ENCODE data around the gene RCAN2. TPM values are rescaled to one million over a fixed set of nuclear protein-coding genes. Genes with fewer than 3 reads are reported as not detected.

Gene RCAN2
- total RNA-seq, 2 experiments from 2014 or later: not detected

- no TSS peak for BruUV-seq (replicated peaks)
- Histone ChIP-seq H3K27ac (ENCODE audit: low read depth, low read length, poor library complexity, severe bottlenecking) (no peak overlapping the region), H3K9me3 (ENCODE audit: low read length) (no peaks in the 10 kb centered on the region), H3K4me1 (ENCODE audit: insufficient read depth, low read length, poor library complexity, severe bottlenecking) (no peaks in the 10 kb centered on the region), H3K79me2 (ENCODE audit: insufficient read depth, low read depth, low read length) (no peaks in the 10 kb centered on the region), H3K36me3 (ENCODE audit: insufficient read depth, low read length) (no peaks in the 10 kb centered on the region), H3K4me2 (ENCODE audit: low read length) (no peak overlapping the region), H3K9me2 (ENCODE audit: insufficient read depth, low read length) (no peaks in the 10 kb centered on the region), H3K4me3 (ENCODE audit: low read depth, low read length, poor library complexity, severe bottlenecking) (no peak overlapping the region), H4K20me1 (ENCODE audit: insufficient read depth, low read length) (no peaks in the 10 kb centered on the region), H2AFZ (ENCODE audit: low read length) (no peak overlapping the region)
- ChIA-PET CTCF (ENCODE audit: unreplicated experiment) (no interaction called here), POLR2A (interaction anchor here (0.6 kb wide), 1 partner anchor 594 kb away, joined by 4 read pairs; no protein-coding TSS in a partner anchor)
- intact Hi-C loops (cut with micrococcal nuclease; ENCODE audit: unreplicated experiment): no loop called here
- TF ChIP-seq EZH2phosphoT487 (IDR thresholded peaks at IDR 0.05; ENCODE audit: borderline replicate concordance, low read depth, low read length): no peak
- TF ChIP-seq, protein P1, sequence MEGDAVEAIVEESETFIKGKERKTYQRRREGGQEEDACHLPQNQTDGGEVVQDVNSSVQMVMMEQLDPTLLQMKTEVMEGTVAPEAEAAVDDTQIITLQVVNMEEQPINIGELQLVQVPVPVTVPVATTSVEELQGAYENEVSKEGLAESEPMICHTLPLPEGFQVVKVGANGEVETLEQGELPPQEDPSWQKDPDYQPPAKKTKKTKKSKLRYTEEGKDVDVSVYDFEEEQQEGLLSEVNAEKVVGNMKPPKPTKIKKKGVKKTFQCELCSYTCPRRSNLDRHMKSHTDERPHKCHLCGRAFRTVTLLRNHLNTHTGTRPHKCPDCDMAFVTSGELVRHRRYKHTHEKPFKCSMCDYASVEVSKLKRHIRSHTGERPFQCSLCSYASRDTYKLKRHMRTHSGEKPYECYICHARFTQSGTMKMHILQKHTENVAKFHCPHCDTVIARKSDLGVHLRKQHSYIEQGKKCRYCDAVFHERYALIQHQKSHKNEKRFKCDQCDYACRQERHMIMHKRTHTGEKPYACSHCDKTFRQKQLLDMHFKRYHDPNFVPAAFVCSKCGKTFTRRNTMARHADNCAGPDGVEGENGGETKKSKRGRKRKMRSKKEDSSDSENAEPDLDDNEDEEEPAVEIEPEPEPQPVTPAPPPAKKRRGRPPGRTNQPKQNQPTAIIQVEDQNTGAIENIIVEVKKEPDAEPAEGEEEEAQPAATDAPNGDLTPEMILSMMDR (conservative IDR thresholded peaks at IDR 0.05; ENCODE audit: low read length): no peak
- DNase-seq (ENCODE audit: low spot score): no peak
Observed at GRCh38 chr6:46234156-46234556, 257.1 kb downstream of the RCAN2 start.

GRCh38 chr6:46233129-46233528 lies 258.1 kb downstream of the RCAN2 start:
- Histone ChIP-seq H4K20me1 (ENCODE audit: insufficient read depth, low read length) (no peaks in the 10 kb centered on the region), H3K36me3 (ENCODE audit: insufficient read depth, low read length) (no peaks in the 10 kb centered on the region), H3K4me2 (ENCODE audit: low read length) (no peak overlapping the region), H3K9me3 (ENCODE audit: low read length) (no peaks in the 10 kb centered on the region), H3K79me2 (ENCODE audit: insufficient read depth, low read depth, low read length) (no peaks in the 10 kb centered on the region), H3K27ac (ENCODE audit: low read depth, low read length, poor library complexity, severe bottlenecking) (no peak overlapping the region), H2AFZ (ENCODE audit: low read length) (no peak overlapping the region), H3K4me1 (ENCODE audit: insufficient read depth, low read length, poor library complexity, severe bottlenecking) (no peaks in the 10 kb centered on the region), H3K4me3 (ENCODE audit: low read depth, low read length, poor library complexity, severe bottlenecking) (no peak overlapping the region), H3K9me2 (ENCODE audit: insufficient read depth, low read length) (no peaks in the 10 kb centered on the region)
- DNase-seq (ENCODE audit: low spot score): no peak
- CTCF ChIA-PET (ENCODE audit: unreplicated experiment): no interaction called here
- no TSS peak for BruUV-seq (replicated peaks)
- TF ChIP-seq EZH2phosphoT487 (IDR thresholded peaks at IDR 0.05; ENCODE audit: borderline replicate concordance, low read depth, low read length): no peak
- TF ChIP-seq, protein P1 (conservative IDR thresholded peaks at IDR 0.05; ENCODE audit: low read length): no peak
- POLR2A ChIA-PET: no interaction called here
- intact Hi-C loops (cut with micrococcal nuclease; ENCODE audit: unreplicated experiment): no loop called here

DNA sequence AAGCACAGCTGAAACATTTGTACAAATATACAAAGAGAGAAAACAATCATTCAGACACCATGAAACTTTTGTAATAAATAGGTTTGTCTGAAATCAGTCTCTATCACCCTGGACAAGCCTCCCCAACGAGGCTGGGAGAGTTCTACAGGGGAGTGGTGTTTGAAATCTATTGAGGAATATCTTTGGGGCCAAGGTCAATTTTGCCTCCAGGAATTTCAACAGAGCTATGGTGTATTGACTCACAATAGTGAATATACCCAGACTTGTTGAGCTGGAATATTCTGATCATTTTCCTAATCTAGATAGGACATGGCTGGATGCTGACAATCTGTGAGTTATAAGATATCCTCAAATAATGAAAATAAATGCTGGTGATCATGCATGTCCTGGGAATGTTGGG lies 269.0 kb downstream of the RCAN2 start:
- H3K36me3 ChIP-seq (ENCODE audit: insufficient read depth, low read length): no peaks in the 10 kb centered on the region
- DNase-seq (ENCODE audit: low spot score): no peak
- H3K4me2 ChIP-seq (ENCODE audit: low read length): no peak overlapping the region
- H3K79me2 ChIP-seq (ENCODE audit: insufficient read depth, low read depth, low read length): no peaks in the 10 kb centered on the region
- no peak overlapping the region for H3K4me3 ChIP-seq (ENCODE audit: low read depth, low read length, poor library complexity, severe bottlenecking)
- ChIA-PET POLR2A (interaction anchor here (0.6 to 1.4 kb wide), 2 partner anchors 8 to 188 kb away, joined by 4 to 5 read pairs; no protein-coding TSS in a partner anchor), CTCF (ENCODE audit: unreplicated experiment) (interaction anchor here (1.4 kb wide), 1 partner anchor 188 kb away, joined by 3 read pairs; no protein-coding TSS in a partner anchor)
- TF ChIP-seq, protein P1 (conservative IDR thresholded peaks at IDR 0.05; ENCODE audit: low read length): no peak
- no peak for TF ChIP-seq EZH2phosphoT487 (IDR thresholded peaks at IDR 0.05; ENCODE audit: borderline replicate concordance, low read depth, low read length)
- no peaks in the 10 kb centered on the region for H3K9me3 ChIP-seq (ENCODE audit: low read length)
- H3K27ac ChIP-seq (ENCODE audit: low read depth, low read length, poor library complexity, severe bottlenecking): no peak overlapping the region
- BruUV-seq (replicated peaks): no TSS peak
- H2AFZ ChIP-seq (ENCODE audit: low read length): no peak overlapping the region
- H3K9me2 ChIP-seq (ENCODE audit: insufficient read depth, low read length): no peaks in the 10 kb centered on the region
- H4K20me1 ChIP-seq (ENCODE audit: insufficient read depth, low read length): no peaks in the 10 kb centered on the region
- intact Hi-C loops (cut with micrococcal nuclease; ENCODE audit: unreplicated experiment): no loop called here
- H3K4me1 ChIP-seq (ENCODE audit: insufficient read depth, low read length, poor library complexity, severe bottlenecking): peaks cover 17% of the 10 kb centered on the region

Measured in OCI-LY7 (cell line).